DMS 273 treated with DMSO at 0.1 percent for 48 hours (cell line): ENCODE measurements around the gene ARID5A.
"Not testable (repeated sequence)": the region's sequence is repeated elsewhere in the genome, so short reads cannot be mapped to it uniquely, and the experiment has no call there.

Source experiments
- DNase-seq: peaks from one replicate; lab custom pipeline; 2025; lab: John Stamatoyannopoulos, UW

Gene ARID5A, protein sequence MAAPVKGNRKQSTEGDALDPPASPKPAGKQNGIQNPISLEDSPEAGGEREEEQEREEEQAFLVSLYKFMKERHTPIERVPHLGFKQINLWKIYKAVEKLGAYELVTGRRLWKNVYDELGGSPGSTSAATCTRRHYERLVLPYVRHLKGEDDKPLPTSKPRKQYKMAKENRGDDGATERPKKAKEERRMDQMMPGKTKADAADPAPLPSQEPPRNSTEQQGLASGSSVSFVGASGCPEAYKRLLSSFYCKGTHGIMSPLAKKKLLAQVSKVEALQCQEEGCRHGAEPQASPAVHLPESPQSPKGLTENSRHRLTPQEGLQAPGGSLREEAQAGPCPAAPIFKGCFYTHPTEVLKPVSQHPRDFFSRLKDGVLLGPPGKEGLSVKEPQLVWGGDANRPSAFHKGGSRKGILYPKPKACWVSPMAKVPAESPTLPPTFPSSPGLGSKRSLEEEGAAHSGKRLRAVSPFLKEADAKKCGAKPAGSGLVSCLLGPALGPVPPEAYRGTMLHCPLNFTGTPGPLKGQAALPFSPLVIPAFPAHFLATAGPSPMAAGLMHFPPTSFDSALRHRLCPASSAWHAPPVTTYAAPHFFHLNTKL

DNA sequence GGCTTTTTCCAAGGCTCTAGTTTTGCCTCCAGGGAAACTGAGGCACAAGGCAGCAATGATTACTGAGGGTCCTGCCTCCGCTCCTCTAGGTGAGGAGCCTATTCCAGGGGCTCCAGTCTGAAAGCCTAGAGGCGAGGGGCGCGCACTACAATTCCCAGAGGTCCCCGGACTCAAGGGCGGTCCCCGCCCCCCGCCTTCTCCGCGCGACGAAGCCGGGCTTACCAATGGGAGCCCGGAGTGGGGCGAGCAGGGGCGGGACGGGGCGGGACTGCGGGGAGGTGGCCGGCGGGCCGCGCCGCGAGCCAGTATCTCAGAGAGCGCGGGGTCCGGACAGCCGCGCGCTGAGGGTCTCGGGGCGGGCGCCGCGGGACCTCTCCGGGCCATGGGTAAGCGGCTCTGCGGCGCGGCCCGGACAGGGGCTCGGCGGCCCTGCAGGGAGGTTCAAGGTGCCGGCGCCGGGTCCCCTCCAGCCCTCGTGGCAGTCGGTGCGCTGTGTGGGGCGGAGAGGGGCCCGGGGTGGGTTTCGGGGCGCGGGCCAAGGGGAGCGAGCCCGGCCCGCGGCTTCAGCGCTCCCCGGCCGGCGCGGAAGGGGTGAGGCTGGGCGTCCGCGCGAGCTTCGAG lies at the start of gene ARID5A:
Gene ARID5A, plus strand, starts transcription at position 308 of the 621 bp plus-strand sequence. Its CDS starts 75 bp downstream, at position 383.
- peak; percentile 41 for DNase-seq

GRCh38 chr2:96489261-96489660 lies 47.3 kb upstream of the ARID5A start:
- no peak for DNase-seq

GRCh38 chr2:96489663-96490062 lies 46.9 kb upstream of the ARID5A start:
- no peak for DNase-seq

DNA sequence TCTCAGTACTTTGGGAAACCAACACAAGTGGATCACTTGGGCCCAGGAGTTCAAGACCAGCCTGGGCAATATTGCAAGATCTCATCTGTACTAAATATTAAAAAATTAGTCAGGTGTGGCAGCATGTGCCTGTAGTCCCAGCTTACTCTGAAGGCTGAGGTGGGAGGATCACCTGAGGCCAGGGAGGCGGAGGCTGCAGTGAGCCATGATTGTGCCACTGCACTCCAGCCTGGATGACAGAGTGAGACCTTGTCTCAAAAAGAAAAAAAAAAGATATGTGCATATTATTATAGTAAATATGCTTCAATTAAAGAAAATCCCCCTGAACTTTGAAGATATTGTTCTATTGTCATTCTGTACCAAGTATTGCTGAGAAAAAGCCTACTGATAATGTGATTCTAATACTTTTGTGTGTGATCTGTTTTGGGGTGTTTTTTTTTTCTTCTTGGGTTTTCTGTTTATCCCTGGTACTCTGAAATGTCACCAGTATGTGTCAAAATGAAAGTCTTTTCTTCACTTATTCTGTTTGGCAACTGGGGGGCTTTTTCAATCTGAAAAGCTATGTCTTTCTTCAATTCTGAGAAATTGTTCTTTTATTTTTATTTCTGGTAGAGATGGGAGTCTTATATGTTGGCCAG lies 44.6 kb upstream of the ARID5A start:
- DNase-seq, result no peak

DNA sequence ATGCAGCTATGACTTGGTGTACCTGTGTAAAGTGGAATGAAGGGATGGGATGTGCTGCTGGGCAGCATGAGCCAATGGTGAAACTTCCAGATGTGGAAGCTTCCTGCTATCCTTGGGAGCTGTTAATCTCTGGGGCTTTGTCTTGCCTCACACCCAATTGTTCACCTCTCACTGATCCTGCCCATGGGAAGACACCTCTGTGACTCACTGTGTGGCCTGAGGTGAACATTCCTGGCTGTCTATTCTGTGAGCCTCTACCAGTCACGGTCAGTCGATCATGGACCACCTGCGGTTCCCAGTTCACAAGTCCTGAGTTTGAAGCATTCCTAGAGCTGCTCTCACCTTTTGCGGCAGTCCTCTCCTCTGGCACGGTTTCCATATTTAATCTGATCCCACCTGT lies 43.5 kb upstream of the ARID5A start:
- no peak for DNase-seq

- DNase-seq, result no peak
These were observed 42.4 kb upstream of the ARID5A start for GRCh38 chr2:96494188-96494587.

DNA sequence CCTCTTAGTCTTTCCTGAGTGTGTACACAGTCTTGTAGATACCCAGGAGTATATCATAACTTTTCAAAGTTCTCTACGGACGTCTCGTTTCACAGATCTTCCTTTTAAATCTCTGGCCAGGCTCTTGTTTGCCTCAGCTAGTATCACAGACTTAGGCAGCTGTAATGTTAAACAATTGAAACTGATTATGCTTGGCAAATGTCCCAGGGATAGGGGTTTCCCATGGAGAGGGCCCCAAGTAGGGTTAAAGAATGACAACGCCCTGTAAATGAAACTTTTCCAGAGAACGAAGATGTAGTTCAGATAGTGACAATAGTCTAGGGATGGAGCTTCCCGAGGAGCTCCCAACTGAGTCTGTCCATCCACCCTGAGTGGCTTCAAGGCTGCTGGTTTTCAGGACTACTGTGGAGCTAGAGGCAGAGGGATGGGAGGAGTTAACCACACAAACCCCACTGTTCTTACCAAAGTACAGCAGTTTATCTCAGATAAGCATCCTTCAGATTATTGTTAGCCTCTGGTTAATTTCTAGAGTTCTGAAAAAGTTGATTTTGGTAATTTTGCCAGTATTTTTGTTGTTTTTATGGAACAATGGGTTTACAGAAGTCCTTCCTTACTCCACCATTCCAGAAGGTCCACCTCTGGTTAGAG lies 40.4 kb upstream of the ARID5A start:
- no peak for DNase-seq

DNA sequence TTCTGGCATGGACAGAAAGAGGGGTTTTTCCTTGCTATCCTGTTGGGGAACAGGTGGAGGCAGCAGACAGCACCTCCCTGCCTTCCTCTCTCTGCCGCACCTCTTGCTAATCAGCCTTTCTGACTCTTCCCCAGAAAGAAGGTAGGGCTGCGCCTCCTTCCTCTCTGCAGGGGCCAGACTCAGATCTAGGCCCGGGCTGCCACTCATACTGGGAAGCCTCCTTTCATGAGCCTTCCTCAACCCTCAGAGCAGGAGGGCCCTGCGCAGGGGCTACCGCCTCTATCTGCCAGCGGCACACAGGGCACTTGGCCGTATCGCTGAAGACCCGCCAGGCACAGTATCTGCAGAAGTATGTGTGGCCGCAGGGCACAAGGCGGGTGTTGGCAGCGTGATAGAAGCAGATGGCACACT lies 38.5 kb upstream of the ARID5A start:
- DNase-seq, result no peak

- not testable (repeated sequence) for DNase-seq
These were observed 37.9 kb upstream of the ARID5A start for GRCh38 chr2:96498611-96499010.

DNA sequence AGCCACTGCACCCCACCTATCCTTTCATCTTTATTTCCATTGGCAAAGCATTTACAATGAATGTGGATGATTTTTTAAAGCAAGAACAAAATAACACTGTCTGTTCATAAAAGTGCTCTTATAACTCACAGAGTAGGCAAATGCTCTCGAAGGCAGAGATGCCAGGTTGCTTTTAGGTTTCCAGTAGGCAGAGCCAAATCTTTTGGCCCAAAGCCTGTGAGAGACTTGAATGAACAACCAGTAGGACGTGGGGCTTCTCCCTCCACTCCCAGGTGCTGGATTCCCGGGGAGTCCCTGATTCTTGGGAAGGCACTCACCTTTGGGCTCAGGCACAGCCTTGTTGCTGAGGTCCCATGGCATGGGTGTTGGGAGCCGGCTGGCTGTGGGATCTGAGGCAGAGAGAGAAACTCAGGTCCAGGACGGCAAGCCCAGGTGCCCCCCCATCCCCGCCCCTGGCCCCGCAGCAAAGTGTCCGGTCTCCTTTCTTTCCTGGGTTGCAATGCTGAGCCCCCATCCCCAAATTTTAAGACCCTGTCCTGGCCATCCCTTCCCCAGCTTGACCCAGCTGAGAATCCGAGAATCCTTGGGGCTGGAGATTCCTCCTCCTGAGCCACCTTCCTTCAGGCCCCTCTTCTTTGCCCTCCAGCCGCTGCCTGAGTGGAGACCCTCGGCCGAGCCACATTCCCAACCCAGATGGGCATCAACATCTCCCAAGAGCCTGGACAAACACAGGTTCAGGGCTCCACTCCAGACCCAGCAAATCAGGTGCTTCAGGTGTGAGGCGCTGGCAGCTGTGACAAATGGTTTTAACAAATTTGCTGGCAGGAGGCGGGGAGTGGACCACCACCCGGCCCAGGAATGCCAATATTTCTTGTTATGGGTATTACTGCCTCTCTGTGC lies 37.2 kb upstream of the ARID5A start:
- no peak for DNase-seq

- no peak for DNase-seq
These were observed 36.0 kb upstream of the ARID5A start for GRCh38 chr2:96500385-96501066.

DNA sequence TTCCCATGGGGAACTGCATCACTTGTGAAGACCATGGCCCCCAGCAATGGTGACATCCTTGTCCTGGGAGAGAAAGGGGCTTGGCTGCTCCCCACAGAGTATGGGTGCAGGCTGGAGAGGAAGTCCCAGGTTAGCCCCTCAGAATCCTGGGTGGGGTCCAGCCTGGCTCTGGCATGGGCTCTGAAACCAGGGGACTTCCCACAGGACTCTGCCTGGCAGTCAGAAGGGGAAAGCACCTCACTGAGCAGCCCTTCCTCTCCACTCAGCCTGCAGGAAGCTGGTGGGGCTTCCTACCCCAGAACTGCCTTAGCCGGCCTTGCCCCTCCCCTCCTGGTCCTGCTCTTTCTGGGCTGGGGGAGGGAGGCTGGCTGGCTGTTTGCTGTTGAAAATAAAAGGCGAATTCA lies 35.1 kb upstream of the ARID5A start:
- no peak for DNase-seq

DNA sequence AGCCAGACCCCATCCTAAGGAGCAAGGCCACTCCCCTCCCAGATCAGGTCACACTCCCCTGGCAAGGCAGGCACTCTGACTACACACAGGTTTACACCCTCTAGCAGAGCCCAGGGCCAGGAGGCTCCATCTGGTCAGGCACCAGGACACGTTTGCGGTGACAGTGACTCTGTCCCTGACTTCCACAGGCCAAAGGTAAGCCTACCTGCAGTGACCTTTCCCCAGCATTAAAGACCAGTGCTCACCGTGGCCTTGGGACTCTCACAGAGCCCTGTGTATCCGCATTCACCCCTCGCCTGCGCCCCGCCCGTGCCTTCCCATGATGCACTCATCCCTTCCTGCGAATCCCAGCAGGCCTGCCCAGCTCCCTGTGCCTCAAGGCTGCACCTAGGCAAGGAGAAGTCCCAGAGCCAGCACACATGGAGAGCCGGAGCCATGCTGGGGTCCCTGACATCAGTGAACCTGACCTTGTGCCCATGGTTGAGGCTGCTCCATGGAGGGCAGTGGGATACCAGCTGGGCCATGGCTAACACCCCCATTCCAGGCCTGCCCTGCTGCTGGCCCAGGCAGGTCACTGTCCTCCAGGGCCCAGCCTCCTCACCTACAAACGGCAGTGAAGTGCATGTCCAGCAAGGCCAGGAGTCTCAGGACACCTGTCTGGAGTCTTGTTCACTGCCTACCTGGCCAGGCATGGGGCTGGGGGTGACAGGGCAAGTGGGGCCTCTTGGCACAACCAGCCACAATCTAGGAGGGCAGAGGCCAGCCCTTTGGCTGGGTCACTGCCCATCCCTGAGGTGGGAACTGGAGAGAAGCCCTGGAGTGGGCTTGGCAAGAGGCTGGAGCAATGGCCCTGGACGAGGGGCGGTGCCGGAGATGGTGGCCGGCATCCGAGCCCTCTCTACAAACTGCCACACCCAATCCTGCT lies 34.4 kb upstream of the ARID5A start:
- DNase-seq, result no peak

DNA sequence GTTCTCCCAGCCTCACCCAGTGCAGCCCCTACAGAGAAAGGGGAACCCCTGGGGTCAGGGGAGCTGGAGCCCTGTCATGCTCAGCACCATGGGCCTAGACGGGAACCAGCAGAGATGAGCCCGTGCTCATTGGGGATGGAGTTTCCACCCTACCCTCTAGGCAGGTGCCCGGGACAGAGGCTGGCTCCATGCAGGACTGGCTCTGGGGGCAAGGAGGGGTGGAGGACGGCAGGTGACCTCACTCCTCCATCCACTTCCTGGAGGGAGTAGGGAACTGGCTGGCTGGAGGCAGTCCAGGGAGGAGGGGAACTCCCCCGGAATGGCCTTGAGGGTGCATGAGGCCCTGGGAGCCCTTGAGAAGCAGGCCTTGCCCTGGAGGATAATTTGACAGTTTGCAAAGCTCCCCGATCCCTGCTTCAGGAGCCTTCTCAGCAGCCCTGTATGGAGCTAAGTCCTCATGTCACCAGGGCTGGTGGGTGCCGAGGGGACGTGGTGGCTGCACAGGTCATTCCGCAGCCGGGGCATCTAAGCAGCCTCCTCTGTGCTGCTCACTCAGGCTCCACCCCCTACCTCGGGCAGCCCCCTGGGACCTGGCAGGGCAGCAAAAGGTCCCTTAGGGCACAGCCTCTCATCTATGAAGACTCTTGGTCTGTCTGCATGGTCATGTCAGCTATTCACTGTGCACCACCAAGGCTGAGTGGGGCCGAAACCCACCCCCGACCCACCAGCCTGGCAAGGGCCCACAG lies 33.5 kb upstream of the ARID5A start:
- no peak for DNase-seq

DNA sequence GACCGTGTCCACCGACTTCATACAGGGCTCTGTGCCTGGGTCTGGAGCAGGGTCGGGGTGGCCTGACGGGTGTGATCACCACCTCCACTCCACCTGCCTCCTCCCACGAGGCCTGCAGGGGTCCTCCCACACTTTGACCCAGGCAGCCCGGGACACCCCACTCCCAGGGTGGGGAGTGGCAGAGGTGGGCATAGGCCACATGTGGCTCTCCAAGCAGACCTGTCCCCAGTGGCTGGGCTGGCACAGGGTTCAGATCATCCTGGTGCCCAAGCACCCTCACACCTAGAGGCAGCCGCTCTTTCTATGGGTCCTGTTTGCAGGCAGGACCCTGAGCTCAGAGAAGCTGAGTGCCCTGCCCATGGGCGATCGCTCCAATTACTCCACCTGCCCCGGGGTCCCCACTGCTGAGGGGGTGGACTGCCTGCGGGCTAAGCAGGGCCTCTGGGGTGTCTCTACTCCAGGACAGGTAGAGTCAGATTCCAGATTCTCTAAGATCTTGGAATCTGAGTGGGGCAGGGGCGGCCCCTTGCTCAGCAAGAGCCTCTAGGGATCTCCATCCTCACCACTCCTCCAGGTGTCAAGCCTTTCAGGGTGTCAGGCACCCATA lies 32.8 kb upstream of the ARID5A start:
- no peak for DNase-seq

GRCh38 chr2:96505231-96505889 lies 31.2 kb upstream of the ARID5A start, which contains the start of gene NEURL3:
Gene NEURL3, minus strand, starts transcription at chr2:96505357. Its CDS starts 71 bp downstream, at chr2:96505286.
- no peak for DNase-seq
